ENCODE data around the gene CCDC188.

CCDC188 gene

DNA sequence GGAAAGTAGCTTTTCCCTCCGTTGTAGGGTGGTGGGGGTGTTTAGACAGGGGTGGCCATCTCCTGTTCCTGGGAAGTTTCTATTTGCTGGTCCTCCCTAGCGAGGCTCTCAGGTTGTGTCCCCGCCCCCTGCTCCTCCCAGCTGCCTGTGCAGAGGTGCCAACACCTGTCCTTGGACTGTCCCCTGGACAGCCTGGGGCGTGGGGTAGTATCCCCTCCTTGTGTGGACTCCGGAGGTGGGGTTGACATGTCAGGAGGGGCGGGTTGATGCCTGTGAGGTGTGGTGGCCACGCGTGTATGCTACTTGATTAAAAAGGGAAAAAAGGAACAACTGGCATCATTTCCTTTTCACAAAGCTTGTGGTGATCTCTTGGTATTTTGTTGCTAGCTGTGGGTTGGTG, 49.2 kb downstream of the CCDC188 start:
- in situ Hi-C loops (cut with HindIII; ENCODE audit: low sequenced_read_pairs): no loop called here
- DNase-seq (ENCODE audit: low read depth, low spot score): no peak

DNA sequence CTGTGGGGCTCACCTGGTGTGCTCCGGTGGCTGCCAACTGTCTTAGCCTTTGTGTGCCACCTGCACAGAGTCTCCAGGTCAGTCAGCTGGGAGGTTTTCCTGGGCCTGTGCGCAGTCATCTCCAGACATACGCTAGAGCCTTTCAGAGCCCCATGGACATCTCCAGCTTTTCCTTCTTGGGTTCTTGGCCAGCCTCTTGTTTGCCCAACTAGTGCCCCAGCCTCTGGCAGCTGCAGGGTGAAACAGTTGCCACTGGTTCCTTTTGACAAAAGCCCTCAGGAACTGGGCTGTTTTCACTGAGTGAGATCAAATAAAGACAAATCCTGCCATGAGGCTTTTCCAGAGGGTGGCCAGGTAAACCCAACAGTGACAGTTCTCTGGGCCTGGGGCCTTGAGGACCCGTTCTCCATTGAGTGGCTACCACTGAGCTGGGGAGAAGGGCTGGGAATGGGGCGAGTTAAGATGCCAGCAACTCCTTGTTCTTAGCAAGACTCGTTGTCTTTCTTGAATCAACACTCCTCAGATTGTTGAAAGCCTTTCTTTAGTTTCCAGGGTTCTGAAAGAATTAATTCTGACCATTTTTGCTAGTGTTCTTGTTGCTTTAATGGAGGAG, 51.6 kb downstream of the CCDC188 start:
- TF ChIP-seq CTCF (IDR thresholded peaks at IDR 0.05; ENCODE audit: low read depth, low read length): no peak
- no peak for DNase-seq (ENCODE audit: low read depth, low spot score)
- H3K4me3 ChIP-seq (ENCODE audit: low read depth, low read length): no peak overlapping the region
- in situ Hi-C loops (cut with HindIII; ENCODE audit: low sequenced_read_pairs): no loop called here

More for the DNA sequence above, 49.2 kb downstream of the CCDC188 start:
- TF ChIP-seq CTCF (IDR thresholded peaks at IDR 0.05; ENCODE audit: low read depth, low read length): no peak
- no peak overlapping the region for H3K4me3 ChIP-seq (ENCODE audit: low read depth, low read length)
